GM23338 (cell line): Measurements from ENCODE around the gene IER2. TPM values are rescaled to one million over a fixed set of nuclear protein-coding genes. Genes with fewer than 3 reads are reported as not detected.
A peak's percentile ranks its signal among the peaks of the same experiment; 100 is the strongest.

ENCODE experiments used
- ATAC-seq: fragments of 200-7000 bp; cut with Tn5 transposase; 3 replicates; pipeline ENCODE4 v1.9.1; 2020
- DNase-seq: peaks from one replicate; pipeline ENCODE4 v3.0.0-alpha.2; 2015; ENCODE audit warnings: low spot score
- H2AFZ ChIP-seq: fragments of 200-600 bp; sonication (generic); 2 replicates; pipeline ENCODE4 v1.8.0; 2016; ENCODE audit warnings: antibody characterized with exemption, mild to moderate bottlenecking, moderate library complexity
- H3F3A ChIP-seq: fragments of 200-600 bp; sonication (generic); replicated peaks from 2 replicates; pipeline ENCODE4 v1.8.0; 2017; ENCODE audit warnings: antibody characterized with exemption, mixed run types, low read depth
- H3K27ac ChIP-seq: fragments of 200-600 bp; sonication (generic); 2 replicates; pipeline ENCODE4 v1.6.1; 2016; ENCODE audit warnings: low read depth
- H3K27me3 ChIP-seq: fragments of 200-600 bp; sonication (generic); 2 replicates; pipeline ENCODE4 v1.8.0; 2016; ENCODE audit warnings: mild to moderate bottlenecking, mixed run types, moderate library complexity; ENCODE audit not compliant: insufficient read depth
- H3K36me3 ChIP-seq: fragments of 200-600 bp; sonication (generic); 2 replicates; pipeline ENCODE4 v1.8.0; 2016; ENCODE audit warnings: mild to moderate bottlenecking; ENCODE audit not compliant: insufficient read depth
- H3K4me1 ChIP-seq: fragments of 200-600 bp; sonication (generic); 2 replicates; pipeline ENCODE4 v1.8.0; 2016; ENCODE audit warnings: mild to moderate bottlenecking, moderate library complexity; ENCODE audit not compliant: insufficient read depth
- H3K4me2 ChIP-seq: fragments of 200-600 bp; sonication (generic); 2 replicates; pipeline ENCODE4 v1.7.1; 2017; ENCODE audit warnings: mixed run types
- H3K4me3 ChIP-seq: fragments of 200-600 bp; sonication (generic); 2 replicates; pipeline ENCODE4 v1.6.1; 2016; ENCODE audit warnings: mixed run types
- H3K79me2 ChIP-seq: fragments of 200-600 bp; sonication (generic); replicated peaks from 2 replicates; pipeline ENCODE4 v1.8.0; 2017; ENCODE audit warnings: mild to moderate bottlenecking; ENCODE audit not compliant: insufficient read depth
- H3K9me2 ChIP-seq: fragments of 200-600 bp; sonication (generic); 2 replicates; pipeline ENCODE4 v1.8.0; 2017; ENCODE audit not compliant: insufficient read depth
- H4K20me1 ChIP-seq: fragments of 200-600 bp; sonication (generic); replicated peaks from 2 replicates; pipeline ENCODE4 v1.8.0; 2017; ENCODE audit warnings: mild to moderate bottlenecking; ENCODE audit not compliant: insufficient read depth
- H3K27ac Mint-ChIP-seq: 2 replicates; pipeline ENCODE4 v1.8.0; 2020; ENCODE audit warnings: inconsistent platforms, mild to moderate bottlenecking, moderate library complexity, mixed read lengths
- H3K27me3 Mint-ChIP-seq: 3 replicates; pipeline ENCODE4 v1.8.0; 2022; ENCODE audit warnings: low read depth, mild to moderate bottlenecking, moderate library complexity, mixed read lengths, inconsistent platforms; ENCODE audit not compliant: insufficient read depth, poor library complexity
- H3K36me3 Mint-ChIP-seq: 3 replicates; pipeline ENCODE4 v1.8.0; 2021; ENCODE audit warnings: low read depth, mild to moderate bottlenecking, inconsistent platforms, moderate library complexity, mixed read lengths
- H3K4me1 Mint-ChIP-seq: 3 replicates; pipeline ENCODE4 v1.8.0; 2020; ENCODE audit warnings: mild to moderate bottlenecking, inconsistent platforms, mixed read lengths
- H3K4me3 Mint-ChIP-seq: 3 replicates; pipeline ENCODE4 v1.8.0; 2021; ENCODE audit warnings: moderate library complexity, mild to moderate bottlenecking, inconsistent platforms, mixed read lengths
- H3K9me3 Mint-ChIP-seq: 3 replicates; pipeline ENCODE4 v1.8.0; 2020; ENCODE audit warnings: moderate library complexity, mild to moderate bottlenecking, inconsistent platforms, mixed read lengths
- CREB1 ChIP-seq: fragments of 250-450 bp; sonication (Bioruptor Pico); IDR thresholded peaks from 2 replicates; pipeline ENCODE4 v1.5.0; 2020; ENCODE audit warnings: low read depth, mild to moderate bottlenecking, moderate library complexity
- JUNB ChIP-seq: IDR thresholded peaks from one replicate; pipeline ENCODE4 v1.6.1; 2016; ENCODE audit warnings: antibody characterized with exemption; ENCODE audit not compliant: unreplicated experiment
- STAT1 ChIP-seq: IDR thresholded peaks from one replicate; pipeline ENCODE4 v1.6.1; 2016; ENCODE audit warnings: antibody characterized with exemption; ENCODE audit not compliant: unreplicated experiment
- ZNF114 ChIP-seq: fragments of 250-450 bp; sonication (Bioruptor Pico); IDR thresholded peaks from 2 replicates; pipeline ENCODE4 v1.5.0; 2020; ENCODE audit warnings: mild to moderate bottlenecking, moderate library complexity
- ZNF331 ChIP-seq: fragments of 250-450 bp; sonication (Bioruptor Pico); IDR thresholded peaks from 2 replicates; pipeline ENCODE4 v1.5.0; 2020; ENCODE audit warnings: low read depth, mild to moderate bottlenecking, moderate library complexity
- polyA plus RNA-seq: library from polyadenylated mRNA; unstranded; fragments of >200 nt; fragmentation: Nextera tagmentation; extraction: Ambion mirVana; gene quantifications from 2 replicates; pipeline ENCODE4 v1.2.1, GENCODE V29; 2016
- total RNA-seq: library from RNA; depleted of rRNA; stranded (reverse); fragments of >200 nt; shearing (Covaris generic); gene quantifications from 2 replicates; pipeline ENCODE4 v1.2.3, GENCODE V29; 2014
- TF ChIP-seq, protein P1 (sequence below), 2 experiments: fragments of 200-600 bp in 1 of 2; sonication (generic) in 1 of 2; conservative IDR thresholded peaks; 2 replicates each; pipeline versions ENCODE4 v1.5.1 to v1.6.1; 2016 to 2017; ENCODE audit warnings: antibody characterized with exemption in 2 of 2, low read depth in 2 of 2, mild to moderate bottlenecking in 2 of 2, moderate library complexity in 1 of 2
- TF ChIP-seq, protein P2 (sequence below): fragments of 250-450 bp; sonication (Bioruptor Pico); IDR thresholded peaks from 2 replicates; pipeline ENCODE4 v1.5.0; 2020; ENCODE audit warnings: mild to moderate bottlenecking, moderate library complexity
- TF ChIP-seq, protein P3 (sequence below): IDR thresholded peaks from one replicate; pipeline ENCODE4 v1.6.1; 2018; ENCODE audit warnings: antibody characterized with exemption; ENCODE audit not compliant: unreplicated experiment

Gene IER2
- total and polyA plus RNA-seq, 2 experiments from 2014 or later = 124 to 191 TPM

DNA sequence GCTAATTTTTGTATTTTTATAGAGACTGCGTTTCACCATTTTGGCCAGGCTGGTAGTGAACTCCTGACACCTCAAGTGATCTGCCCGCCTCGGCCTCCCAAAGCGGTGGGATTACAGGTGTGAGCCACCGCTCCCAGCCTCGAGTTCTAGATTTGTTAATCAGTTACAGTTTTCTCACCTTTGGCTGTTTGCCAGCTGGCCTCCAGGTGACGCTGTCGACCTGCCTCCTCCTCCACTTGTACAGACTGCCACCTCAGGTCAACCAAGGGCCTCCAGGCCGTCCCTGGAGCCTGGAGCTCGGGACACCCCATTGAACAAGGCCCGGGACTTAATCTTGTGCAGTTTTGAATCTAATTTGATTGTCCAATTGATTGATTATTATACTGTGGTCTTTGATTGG, 45.5 kb downstream of the IER2 start:
- no peaks in the 10 kb centered on the region for H3K9me3 Mint-ChIP-seq
- Histone ChIP-seq H3F3A (peaks cover 4% of the 10 kb centered on the region; the same call in 1 of the 2 replicates), H3K4me3 (no peak overlapping the region), H3K27me3 (no peaks in the 10 kb centered on the region), H3K36me3 (no peaks in the 10 kb centered on the region), H4K20me1 (no peaks in the 10 kb centered on the region), H3K4me2 (no peak overlapping the region), H2AFZ (no peak overlapping the region), H3K9me2 (no peaks in the 10 kb centered on the region), H3K27ac (no peak overlapping the region), H3K79me2 (no peaks in the 10 kb centered on the region), H3K4me1 (no peaks in the 10 kb centered on the region)
- ATAC-seq (peak; percentile 97), DNase-seq (peak; percentile 91)
- no peak overlapping the region for H3K27ac Mint-ChIP-seq
- TF ChIP-seq STAT1 (no peak), CREB1 (0 out of 2 replicates have a peak, but pooled peaks have one; percentile 10)
- TF ChIP-seq, protein P1, sequence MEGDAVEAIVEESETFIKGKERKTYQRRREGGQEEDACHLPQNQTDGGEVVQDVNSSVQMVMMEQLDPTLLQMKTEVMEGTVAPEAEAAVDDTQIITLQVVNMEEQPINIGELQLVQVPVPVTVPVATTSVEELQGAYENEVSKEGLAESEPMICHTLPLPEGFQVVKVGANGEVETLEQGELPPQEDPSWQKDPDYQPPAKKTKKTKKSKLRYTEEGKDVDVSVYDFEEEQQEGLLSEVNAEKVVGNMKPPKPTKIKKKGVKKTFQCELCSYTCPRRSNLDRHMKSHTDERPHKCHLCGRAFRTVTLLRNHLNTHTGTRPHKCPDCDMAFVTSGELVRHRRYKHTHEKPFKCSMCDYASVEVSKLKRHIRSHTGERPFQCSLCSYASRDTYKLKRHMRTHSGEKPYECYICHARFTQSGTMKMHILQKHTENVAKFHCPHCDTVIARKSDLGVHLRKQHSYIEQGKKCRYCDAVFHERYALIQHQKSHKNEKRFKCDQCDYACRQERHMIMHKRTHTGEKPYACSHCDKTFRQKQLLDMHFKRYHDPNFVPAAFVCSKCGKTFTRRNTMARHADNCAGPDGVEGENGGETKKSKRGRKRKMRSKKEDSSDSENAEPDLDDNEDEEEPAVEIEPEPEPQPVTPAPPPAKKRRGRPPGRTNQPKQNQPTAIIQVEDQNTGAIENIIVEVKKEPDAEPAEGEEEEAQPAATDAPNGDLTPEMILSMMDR (conservative IDR thresholded peaks at IDR 0.05; ENCODE audit: low read depth in 2 of 2) = peak; percentile 96 to 98
- peaks cover 15% of the 10 kb centered on the region for H3K27me3 Mint-ChIP-seq
- no peaks in the 10 kb centered on the region for H3K36me3 Mint-ChIP-seq
- H3K4me1 Mint-ChIP-seq = no peaks in the 10 kb centered on the region; the same call in 2 of the 3 replicates
- H3K4me3 Mint-ChIP-seq = no peak overlapping the region

DNA sequence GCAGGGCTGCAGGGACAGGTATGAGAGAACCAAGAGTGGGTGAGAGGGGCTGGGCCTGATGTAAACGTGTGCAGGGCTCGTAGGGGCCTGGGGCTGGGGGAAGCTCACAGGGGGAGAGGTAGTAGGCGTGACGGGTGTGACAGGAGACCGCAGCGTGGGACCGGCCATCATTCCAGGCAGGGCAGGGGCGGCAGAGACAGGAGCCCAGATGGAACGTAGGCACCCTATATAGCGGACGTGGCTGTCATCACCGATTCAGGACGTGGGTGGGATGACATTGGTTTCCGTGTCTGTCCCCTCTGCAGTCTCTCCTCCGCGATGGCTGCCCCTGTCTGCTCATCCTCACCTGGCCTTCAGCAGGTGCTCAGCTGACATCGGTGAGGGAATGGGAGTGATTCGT, 48.4 kb downstream of the IER2 start:
- DNase-seq (no peak), ATAC-seq (no peak)
- TF ChIP-seq, protein P2, sequence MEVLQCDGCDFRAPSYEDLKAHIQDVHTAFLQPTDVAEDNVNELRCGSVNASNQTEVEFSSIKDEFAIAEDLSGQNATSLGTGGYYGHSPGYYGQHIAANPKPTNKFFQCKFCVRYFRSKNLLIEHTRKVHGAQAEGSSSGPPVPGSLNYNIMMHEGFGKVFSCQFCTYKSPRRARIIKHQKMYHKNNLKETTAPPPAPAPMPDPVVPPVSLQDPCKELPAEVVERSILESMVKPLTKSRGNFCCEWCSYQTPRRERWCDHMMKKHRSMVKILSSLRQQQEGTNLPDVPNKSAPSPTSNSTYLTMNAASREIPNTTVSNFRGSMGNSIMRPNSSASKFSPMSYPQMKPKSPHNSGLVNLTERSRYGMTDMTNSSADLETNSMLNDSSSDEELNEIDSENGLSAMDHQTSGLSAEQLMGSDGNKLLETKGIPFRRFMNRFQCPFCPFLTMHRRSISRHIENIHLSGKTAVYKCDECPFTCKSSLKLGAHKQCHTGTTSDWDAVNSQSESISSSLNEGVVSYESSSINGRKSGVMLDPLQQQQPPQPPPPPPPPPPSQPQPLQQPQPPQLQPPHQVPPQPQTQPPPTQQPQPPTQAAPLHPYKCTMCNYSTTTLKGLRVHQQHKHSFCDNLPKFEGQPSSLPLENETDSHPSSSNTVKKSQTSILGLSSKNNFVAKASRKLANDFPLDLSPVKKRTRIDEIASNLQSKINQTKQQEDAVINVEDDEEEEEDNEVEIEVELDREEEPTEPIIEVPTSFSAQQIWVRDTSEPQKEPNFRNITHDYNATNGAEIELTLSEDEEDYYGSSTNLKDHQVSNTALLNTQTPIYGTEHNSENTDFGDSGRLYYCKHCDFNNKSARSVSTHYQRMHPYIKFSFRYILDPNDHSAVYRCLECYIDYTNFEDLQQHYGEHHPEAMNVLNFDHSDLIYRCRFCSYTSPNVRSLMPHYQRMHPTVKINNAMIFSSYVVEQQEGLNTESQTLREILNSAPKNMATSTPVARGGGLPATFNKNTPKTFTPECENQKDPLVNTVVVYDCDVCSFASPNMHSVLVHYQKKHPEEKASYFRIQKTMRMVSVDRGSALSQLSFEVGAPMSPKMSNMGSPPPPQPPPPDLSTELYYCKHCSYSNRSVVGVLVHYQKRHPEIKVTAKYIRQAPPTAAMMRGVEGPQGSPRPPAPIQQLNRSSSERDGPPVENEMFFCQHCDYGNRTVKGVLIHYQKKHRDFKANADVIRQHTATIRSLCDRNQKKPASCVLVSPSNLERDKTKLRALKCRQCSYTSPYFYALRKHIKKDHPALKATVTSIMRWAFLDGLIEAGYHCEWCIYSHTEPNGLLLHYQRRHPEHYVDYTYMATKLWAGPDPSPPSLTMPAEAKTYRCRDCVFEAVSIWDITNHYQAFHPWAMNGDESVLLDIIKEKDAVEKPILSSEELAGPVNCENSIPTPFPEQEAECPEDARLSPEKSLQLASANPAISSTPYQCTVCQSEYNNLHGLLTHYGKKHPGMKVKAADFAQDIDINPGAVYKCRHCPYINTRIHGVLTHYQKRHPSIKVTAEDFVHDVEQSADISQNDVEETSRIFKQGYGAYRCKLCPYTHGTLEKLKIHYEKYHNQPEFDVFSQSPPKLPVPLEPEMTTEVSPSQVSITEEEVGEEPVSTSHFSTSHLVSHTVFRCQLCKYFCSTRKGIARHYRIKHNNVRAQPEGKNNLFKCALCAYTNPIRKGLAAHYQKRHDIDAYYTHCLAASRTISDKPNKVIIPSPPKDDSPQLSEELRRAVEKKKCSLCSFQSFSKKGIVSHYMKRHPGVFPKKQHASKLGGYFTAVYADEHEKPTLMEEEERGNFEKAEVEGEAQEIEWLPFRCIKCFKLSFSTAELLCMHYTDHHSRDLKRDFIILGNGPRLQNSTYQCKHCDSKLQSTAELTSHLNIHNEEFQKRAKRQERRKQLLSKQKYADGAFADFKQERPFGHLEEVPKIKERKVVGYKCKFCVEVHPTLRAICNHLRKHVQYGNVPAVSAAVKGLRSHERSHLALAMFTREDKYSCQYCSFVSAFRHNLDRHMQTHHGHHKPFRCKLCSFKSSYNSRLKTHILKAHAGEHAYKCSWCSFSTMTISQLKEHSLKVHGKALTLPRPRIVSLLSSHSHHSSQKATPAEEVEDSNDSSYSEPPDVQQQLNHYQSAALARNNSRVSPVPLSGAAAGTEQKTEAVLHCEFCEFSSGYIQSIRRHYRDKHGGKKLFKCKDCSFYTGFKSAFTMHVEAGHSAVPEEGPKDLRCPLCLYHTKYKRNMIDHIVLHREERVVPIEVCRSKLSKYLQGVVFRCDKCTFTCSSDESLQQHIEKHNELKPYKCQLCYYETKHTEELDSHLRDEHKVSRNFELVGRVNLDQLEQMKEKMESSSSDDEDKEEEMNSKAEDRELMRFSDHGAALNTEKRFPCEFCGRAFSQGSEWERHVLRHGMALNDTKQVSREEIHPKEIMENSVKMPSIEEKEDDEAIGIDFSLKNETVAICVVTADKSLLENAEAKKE (CRISPR knock-in tag) = no peak
- TF ChIP-seq ZNF114 (CRISPR knock-in tag) (no peak), STAT1 (no peak), CREB1 (no peak), ZNF331 (CRISPR knock-in tag) (no peak), JUNB (no peak)
- TF ChIP-seq, protein P3, sequence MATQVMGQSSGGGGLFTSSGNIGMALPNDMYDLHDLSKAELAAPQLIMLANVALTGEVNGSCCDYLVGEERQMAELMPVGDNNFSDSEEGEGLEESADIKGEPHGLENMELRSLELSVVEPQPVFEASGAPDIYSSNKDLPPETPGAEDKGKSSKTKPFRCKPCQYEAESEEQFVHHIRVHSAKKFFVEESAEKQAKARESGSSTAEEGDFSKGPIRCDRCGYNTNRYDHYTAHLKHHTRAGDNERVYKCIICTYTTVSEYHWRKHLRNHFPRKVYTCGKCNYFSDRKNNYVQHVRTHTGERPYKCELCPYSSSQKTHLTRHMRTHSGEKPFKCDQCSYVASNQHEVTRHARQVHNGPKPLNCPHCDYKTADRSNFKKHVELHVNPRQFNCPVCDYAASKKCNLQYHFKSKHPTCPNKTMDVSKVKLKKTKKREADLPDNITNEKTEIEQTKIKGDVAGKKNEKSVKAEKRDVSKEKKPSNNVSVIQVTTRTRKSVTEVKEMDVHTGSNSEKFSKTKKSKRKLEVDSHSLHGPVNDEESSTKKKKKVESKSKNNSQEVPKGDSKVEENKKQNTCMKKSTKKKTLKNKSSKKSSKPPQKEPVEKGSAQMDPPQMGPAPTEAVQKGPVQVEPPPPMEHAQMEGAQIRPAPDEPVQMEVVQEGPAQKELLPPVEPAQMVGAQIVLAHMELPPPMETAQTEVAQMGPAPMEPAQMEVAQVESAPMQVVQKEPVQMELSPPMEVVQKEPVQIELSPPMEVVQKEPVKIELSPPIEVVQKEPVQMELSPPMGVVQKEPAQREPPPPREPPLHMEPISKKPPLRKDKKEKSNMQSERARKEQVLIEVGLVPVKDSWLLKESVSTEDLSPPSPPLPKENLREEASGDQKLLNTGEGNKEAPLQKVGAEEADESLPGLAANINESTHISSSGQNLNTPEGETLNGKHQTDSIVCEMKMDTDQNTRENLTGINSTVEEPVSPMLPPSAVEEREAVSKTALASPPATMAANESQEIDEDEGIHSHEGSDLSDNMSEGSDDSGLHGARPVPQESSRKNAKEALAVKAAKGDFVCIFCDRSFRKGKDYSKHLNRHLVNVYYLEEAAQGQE = no peak
- H3K4me2 ChIP-seq = no peak overlapping the region
- H3K4me3 ChIP-seq = no peak overlapping the region
- H4K20me1 ChIP-seq = no peaks in the 10 kb centered on the region
- H3K27ac Mint-ChIP-seq = no peak overlapping the region
- no peaks in the 10 kb centered on the region for H3K9me2 ChIP-seq
- H3K27ac ChIP-seq = no peak overlapping the region
- no peak overlapping the region for H2AFZ ChIP-seq
- no peaks in the 10 kb centered on the region for H3K79me2 ChIP-seq
- peaks cover 4% of the 10 kb centered on the region; the same call in 1 of the 2 replicates for H3F3A ChIP-seq
- peaks cover 8% of the 10 kb centered on the region for H3K27me3 Mint-ChIP-seq
- H3K4me1 Mint-ChIP-seq = no peaks in the 10 kb centered on the region
- no peaks in the 10 kb centered on the region for H3K4me1 ChIP-seq
- no peaks in the 10 kb centered on the region for H3K9me3 Mint-ChIP-seq
- no peaks in the 10 kb centered on the region for H3K36me3 Mint-ChIP-seq
- no peaks in the 10 kb centered on the region for H3K27me3 ChIP-seq
- H3K36me3 ChIP-seq = no peaks in the 10 kb centered on the region
- H3K4me3 Mint-ChIP-seq = no peak overlapping the region
